Measurements from ENCODE around the gene TGFB3.

Gene TGFB3

DNA sequence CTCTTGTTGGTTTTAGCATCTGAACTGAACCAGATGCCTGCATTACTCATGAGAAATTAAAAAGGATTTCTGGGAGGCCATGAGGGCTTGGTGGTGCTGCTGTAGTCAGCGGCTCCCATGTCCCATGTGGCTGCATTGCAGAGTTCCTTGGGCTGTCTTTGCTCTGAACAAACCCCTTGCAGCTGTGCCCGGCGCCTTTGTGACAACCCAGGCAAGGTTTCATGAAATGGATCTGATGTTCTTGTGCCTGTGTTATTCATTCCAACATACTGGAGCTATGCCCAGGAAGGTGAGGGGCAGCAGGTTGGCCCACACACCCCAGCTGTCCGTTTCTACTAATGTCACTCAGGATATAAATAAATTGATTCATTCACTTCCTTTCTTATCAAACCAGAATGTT lies 40.8 kb downstream of the TGFB3 start:
- Histone ChIP-seq H3K4me3 (ENCODE audit: low read depth, low read length) (no peak overlapping the region), H3K4me2 (ENCODE audit: low read length) (no peak overlapping the region), H3K9ac (no peak overlapping the region), H3K27ac (no peak overlapping the region), H3K36me3 (ENCODE audit: control insufficient read depth, insufficient read depth, low read length) (no peaks in the 10 kb centered on the region), H3K79me2 (no peaks in the 10 kb centered on the region), H3K27me3 (ENCODE audit: control insufficient read depth, insufficient read depth, low read length) (no peaks in the 10 kb centered on the region), H2AFZ (no peak overlapping the region), H3K9me3 (ENCODE audit: control insufficient read depth, low read length) (no peaks in the 10 kb centered on the region), H3K4me1 (no peaks in the 10 kb centered on the region)
- TF ChIP-seq, protein P1, sequence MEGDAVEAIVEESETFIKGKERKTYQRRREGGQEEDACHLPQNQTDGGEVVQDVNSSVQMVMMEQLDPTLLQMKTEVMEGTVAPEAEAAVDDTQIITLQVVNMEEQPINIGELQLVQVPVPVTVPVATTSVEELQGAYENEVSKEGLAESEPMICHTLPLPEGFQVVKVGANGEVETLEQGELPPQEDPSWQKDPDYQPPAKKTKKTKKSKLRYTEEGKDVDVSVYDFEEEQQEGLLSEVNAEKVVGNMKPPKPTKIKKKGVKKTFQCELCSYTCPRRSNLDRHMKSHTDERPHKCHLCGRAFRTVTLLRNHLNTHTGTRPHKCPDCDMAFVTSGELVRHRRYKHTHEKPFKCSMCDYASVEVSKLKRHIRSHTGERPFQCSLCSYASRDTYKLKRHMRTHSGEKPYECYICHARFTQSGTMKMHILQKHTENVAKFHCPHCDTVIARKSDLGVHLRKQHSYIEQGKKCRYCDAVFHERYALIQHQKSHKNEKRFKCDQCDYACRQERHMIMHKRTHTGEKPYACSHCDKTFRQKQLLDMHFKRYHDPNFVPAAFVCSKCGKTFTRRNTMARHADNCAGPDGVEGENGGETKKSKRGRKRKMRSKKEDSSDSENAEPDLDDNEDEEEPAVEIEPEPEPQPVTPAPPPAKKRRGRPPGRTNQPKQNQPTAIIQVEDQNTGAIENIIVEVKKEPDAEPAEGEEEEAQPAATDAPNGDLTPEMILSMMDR (IDR thresholded peaks at IDR 0.05): no peak

DNA sequence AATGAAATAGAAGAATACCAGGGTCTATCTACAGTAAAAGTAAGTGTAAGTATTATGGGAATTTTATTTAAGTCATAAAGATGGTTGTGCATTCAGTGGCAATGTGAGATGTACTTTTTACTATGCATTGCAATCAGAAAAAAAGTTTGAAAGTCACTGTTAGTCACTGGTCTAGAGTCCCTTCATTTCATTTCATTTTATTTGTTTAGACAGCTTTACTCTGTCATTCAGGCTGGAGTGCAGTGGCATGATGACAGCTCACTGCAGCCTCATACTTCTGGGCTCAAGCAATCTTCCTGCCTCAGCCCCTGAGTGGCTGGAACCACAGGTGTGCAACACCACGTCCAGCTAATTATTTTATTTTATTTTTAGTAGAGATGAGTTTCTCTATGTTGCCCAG lies 42.6 kb downstream of the TGFB3 start:
- Histone ChIP-seq H3K27ac (no peak overlapping the region), H3K4me2 (ENCODE audit: low read length) (no peak overlapping the region), H3K9me3 (ENCODE audit: control insufficient read depth, low read length) (no peaks in the 10 kb centered on the region), H3K4me1 (no peaks in the 10 kb centered on the region), H3K9ac (no peak overlapping the region), H2AFZ (no peak overlapping the region), H3K79me2 (no peaks in the 10 kb centered on the region), H3K36me3 (ENCODE audit: control insufficient read depth, insufficient read depth, low read length) (no peaks in the 10 kb centered on the region), H3K27me3 (ENCODE audit: control insufficient read depth, insufficient read depth, low read length) (no peaks in the 10 kb centered on the region), H3K4me3 (ENCODE audit: low read depth, low read length) (no peak overlapping the region)
- TF ChIP-seq, protein P1 (IDR thresholded peaks at IDR 0.05): no peak

DNA sequence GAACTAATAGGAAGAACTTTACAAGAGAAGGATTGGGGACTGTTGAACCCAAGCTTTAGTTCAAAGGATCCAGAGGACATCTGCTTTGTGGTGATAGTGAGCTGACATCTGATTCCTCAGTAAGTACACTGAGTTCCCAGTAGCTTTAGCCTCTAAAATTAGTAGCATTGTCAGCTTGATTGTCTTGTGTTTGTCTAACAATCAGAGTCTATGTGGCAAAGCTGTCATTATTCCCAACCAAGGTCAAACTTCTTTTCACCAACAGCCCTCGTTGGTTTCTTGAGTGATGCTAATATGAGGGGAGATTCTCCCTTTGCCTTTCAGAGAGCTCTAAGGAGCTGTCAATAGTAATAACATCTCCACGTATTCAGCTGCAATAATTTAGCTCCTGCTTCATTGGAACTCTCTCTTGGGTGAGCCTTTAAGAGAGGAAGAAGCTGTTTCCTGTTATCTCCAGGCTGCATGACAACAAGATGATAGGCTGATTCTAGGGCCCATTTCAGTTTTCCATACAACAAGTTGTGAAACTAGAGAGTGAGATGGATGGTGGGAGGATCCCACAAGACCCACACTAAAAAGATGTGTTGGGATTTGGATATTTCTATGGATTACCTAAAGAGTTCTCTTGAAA lies 46.7 kb downstream of the TGFB3 start:
- Histone ChIP-seq H3K79me2 (no peaks in the 10 kb centered on the region), H3K9ac (no peak overlapping the region), H3K4me3 (ENCODE audit: low read depth, low read length) (no peak overlapping the region), H2AFZ (no peak overlapping the region), H3K4me1 (no peaks in the 10 kb centered on the region), H3K27ac (no peak overlapping the region), H3K4me2 (ENCODE audit: low read length) (no peak overlapping the region), H3K36me3 (ENCODE audit: control insufficient read depth, insufficient read depth, low read length) (no peaks in the 10 kb centered on the region), H3K9me3 (ENCODE audit: control insufficient read depth, low read length) (no peaks in the 10 kb centered on the region), H3K27me3 (ENCODE audit: control insufficient read depth, insufficient read depth, low read length) (no peaks in the 10 kb centered on the region)
- TF ChIP-seq, protein P1 (IDR thresholded peaks at IDR 0.05): no peak

DNA sequence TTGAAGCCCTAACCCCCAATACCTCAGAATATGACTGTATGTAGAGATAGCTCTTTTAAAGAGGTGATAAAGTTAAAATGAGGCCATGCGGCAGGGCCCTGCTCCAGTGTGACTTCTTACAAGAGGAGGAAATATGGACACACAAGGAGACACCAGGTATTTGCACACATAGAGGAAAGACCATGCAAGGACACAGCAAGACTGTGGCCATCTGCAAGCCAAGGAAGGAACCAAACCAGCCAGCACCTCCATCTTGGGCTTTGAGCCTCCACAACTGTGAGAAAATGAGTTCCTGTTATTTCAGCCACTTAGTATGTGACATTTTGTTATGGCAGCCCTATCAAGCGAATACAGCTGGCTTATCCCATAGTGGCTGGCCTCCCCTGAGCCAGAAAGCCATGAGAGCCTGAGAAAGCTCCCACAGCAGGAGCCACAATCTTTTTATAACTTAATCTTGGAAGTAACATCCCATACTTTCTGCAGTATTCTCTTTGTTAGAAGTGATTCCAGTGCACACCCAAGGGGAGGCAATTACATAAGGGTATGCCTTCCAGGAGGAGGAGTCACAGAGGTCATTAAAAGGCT lies 48.0 kb downstream of the TGFB3 start:
- H3K79me2 ChIP-seq: no peaks in the 10 kb centered on the region
- no peak overlapping the region for H3K4me2 ChIP-seq (ENCODE audit: low read length)
- H3K9me3 ChIP-seq (ENCODE audit: control insufficient read depth, low read length): no peaks in the 10 kb centered on the region
- TF ChIP-seq, protein P1 (IDR thresholded peaks at IDR 0.05): no peak
- no peak overlapping the region for H3K27ac ChIP-seq
- no peaks in the 10 kb centered on the region for H3K27me3 ChIP-seq (ENCODE audit: control insufficient read depth, insufficient read depth, low read length)
- H3K4me1 ChIP-seq: no peaks in the 10 kb centered on the region
- no peak overlapping the region for H2AFZ ChIP-seq
- H3K9ac ChIP-seq: no peak overlapping the region
- no peaks in the 10 kb centered on the region for H3K36me3 ChIP-seq (ENCODE audit: control insufficient read depth, insufficient read depth, low read length)
- H3K4me3 ChIP-seq (ENCODE audit: low read depth, low read length): no peak overlapping the region

DNA sequence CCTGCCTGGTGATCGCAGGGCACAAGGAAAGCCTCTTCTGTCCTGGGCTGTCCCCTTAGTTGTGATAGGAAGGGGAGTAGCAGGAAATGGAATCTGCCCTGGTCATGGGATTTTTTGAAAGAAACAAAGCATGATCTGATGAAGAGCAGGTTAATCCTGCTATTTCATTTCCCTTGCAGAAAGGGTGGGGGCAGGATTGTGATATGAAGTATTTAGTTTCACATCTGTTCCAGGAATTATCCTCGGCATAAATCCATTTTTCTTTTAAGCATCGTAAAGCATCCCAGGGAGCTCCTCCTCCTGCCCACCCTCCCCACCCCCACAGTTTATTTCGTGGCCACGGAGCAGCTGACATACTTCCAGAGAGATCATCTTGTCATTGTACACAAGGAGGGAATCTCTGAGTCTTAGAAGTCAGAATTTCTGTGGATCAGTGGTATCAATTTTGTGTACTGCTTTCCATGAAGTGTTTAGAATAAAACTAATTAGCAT lies 53.1 kb downstream of the TGFB3 start:
- no peaks in the 10 kb centered on the region for H3K9me3 ChIP-seq (ENCODE audit: control insufficient read depth, low read length)
- no peaks in the 10 kb centered on the region for H3K27me3 ChIP-seq (ENCODE audit: control insufficient read depth, insufficient read depth, low read length)
- H3K4me3 ChIP-seq (ENCODE audit: low read depth, low read length): no peak overlapping the region
- no peak overlapping the region for H2AFZ ChIP-seq
- H3K9ac ChIP-seq: no peak overlapping the region
- no peak overlapping the region for H3K27ac ChIP-seq
- H3K4me1 ChIP-seq: no peaks in the 10 kb centered on the region
- TF ChIP-seq, protein P1 (IDR thresholded peaks at IDR 0.05): no peak
- no peaks in the 10 kb centered on the region for H3K36me3 ChIP-seq (ENCODE audit: control insufficient read depth, insufficient read depth, low read length)
- no peak overlapping the region for H3K4me2 ChIP-seq (ENCODE audit: low read length)
- no peaks in the 10 kb centered on the region for H3K79me2 ChIP-seq
